GM12878 (cell line): ENCODE data around the gene ITPRIPL1. TPM values are rescaled to one million over a fixed set of nuclear protein-coding genes. Genes with fewer than 3 reads are reported as not detected.
A peak's percentile ranks its signal among the peaks of the same experiment; 100 is the strongest.

Experiments used
- ATAC-seq: fragments of 200-7000 bp; cut with Tn5 transposase; 3 replicates; pipeline ENCODE4 v1.9.1; 2020; ENCODE audit warnings: mild to moderate bottlenecking, moderate library complexity
- BruUV-seq: library from RNA; stranded (reverse); fragments of 400-500 nt; replicated peaks from 2 replicates; lab custom pipeline; 2021; lab: Mats Ljungman, UMichigan
- CTCF ChIA-PET: fragments of 300-600 bp; sonication (Branson Sonifier 250); formaldehyde crosslinking; extraction: SDS; loops from one replicate; lab custom pipeline; 2021; ENCODE audit warnings: inconsistent platforms; lab: Yijun Ruan, JAX
- POLR2A ChIA-PET: fragments of 350-600 bp; formaldehyde crosslinking; extraction: SDS; loops from one replicate; lab custom pipeline; 2021; ENCODE audit warnings: inconsistent platforms; lab: Charles Lee
- RAD21 ChIA-PET: fragments of 300-600 bp; sonication (Branson Sonifier 250); formaldehyde crosslinking; loops from one replicate; lab custom pipeline; 2023; ENCODE audit warnings: antibody characterized with exemption; ENCODE audit not compliant: unreplicated experiment; lab: Charles Lee
- SMC1A ChIA-PET: fragments of 300-600 bp; sonication (Branson Sonifier 250); formaldehyde crosslinking; loops from one replicate; lab custom pipeline; 2023; ENCODE audit not compliant: unreplicated experiment, uncharacterized antibody; lab: Charles Lee
- DNase-seq: peaks from one replicate; pipeline ENCODE4 v3.0.0-alpha.2; 2011; ENCODE audit warnings: low read depth, low spot score
- FAIRE-seq: peaks from 3 replicates; lab custom pipeline; 2011; peaks lifted over from hg19 to GRCh38; lab: Jason Lieb, UNC
- H2AFZ ChIP-seq: 2 replicates; pipeline ENCODE4 v1.6.0; 2011; ENCODE audit warnings: low read depth, low read length, control low read depth; ENCODE audit not compliant: control insufficient read depth
- H3K27ac ChIP-seq: 2 replicates; pipeline ENCODE4 v1.5.1; 2011; ENCODE audit warnings: control low read depth; ENCODE audit not compliant: control insufficient read depth, insufficient read depth
- H3K27me3 ChIP-seq, 2 experiments: replicated peaks in 1 of 2; 2 replicates each; pipeline versions ENCODE4 v1.6.0 to v1.6.1; 2011; ENCODE audit warnings: low read length in 1 of 2; ENCODE audit not compliant: control insufficient read depth in 2 of 2, insufficient read depth in 2 of 2
- H3K36me3 ChIP-seq, 2 experiments: 2 replicates each; pipeline ENCODE4 v1.5.1; 2011; ENCODE audit warnings: low read length in 1 of 2; ENCODE audit not compliant: control insufficient read depth in 2 of 2, insufficient read depth in 2 of 2
- H3K4me1 ChIP-seq: 2 replicates; pipeline ENCODE4 v1.6.1; 2011; ENCODE audit warnings: mild to moderate bottlenecking, low read length, moderate library complexity, mixed read lengths; ENCODE audit not compliant: control insufficient read depth, insufficient read depth
- H3K4me2 ChIP-seq: 2 replicates; pipeline ENCODE4 v1.6.0; 2011; ENCODE audit warnings: control low read depth; ENCODE audit not compliant: control insufficient read depth, insufficient read depth
- H3K4me3 ChIP-seq: fragments of 200-600 bp; sonication (generic); 2 replicates; pipeline ENCODE4 v1.5.1; 2016
- H3K79me2 ChIP-seq: 2 replicates; pipeline ENCODE4 v1.6.0; 2011; ENCODE audit warnings: low read length; ENCODE audit not compliant: control insufficient read depth, insufficient read depth
- H3K9ac ChIP-seq: 2 replicates; pipeline ENCODE4 v1.8.0; 2011; ENCODE audit warnings: low read length, control low read depth, mixed read lengths; ENCODE audit not compliant: control insufficient read depth, insufficient read depth
- H3K9me3 ChIP-seq: replicated peaks from 3 replicates; pipeline ENCODE4 v1.5.1; 2011; ENCODE audit warnings: mild to moderate bottlenecking, low read length; ENCODE audit not compliant: control insufficient read depth, insufficient read depth
- H4K20me1 ChIP-seq: 2 replicates; pipeline ENCODE4 v1.6.0; 2011; ENCODE audit not compliant: control insufficient read depth, insufficient read depth
- CTCF ChIP-seq, 3 experiments: IDR thresholded peaks in 2 of 3; conservative IDR thresholded peaks in 1 of 3; 2 replicates each; pipeline ENCODE4 v1.5.1; 2011; ENCODE audit warnings: low read depth in 3 of 3, low read length in 3 of 3, mild to moderate bottlenecking in 3 of 3, control low read depth in 2 of 3, moderate library complexity in 2 of 3, inconsistent platforms in 1 of 3, mixed read lengths in 1 of 3; ENCODE audit not compliant: control insufficient read depth in 2 of 3, insufficient read depth in 1 of 3; ENCODE audit errors: extremely low read depth in 1 of 3
- NFIC ChIP-seq: IDR thresholded peaks from 2 replicates; pipeline ENCODE4 v1.6.1; 2012; ENCODE audit warnings: low read depth, mild to moderate bottlenecking, inconsistent platforms, low read length, moderate library complexity
- NR2C2 ChIP-seq: IDR thresholded peaks from 2 replicates; pipeline ENCODE4 v1.6.1; 2011; ENCODE audit warnings: borderline replicate concordance, low read depth; ENCODE audit not compliant: control insufficient read depth, insufficient read length
- PAX8 ChIP-seq: fragments of 450-650 bp; IDR thresholded peaks from 2 replicates; pipeline ENCODE4 v1.6.1; 2017; ENCODE audit warnings: mild to moderate bottlenecking, moderate library complexity
- PML ChIP-seq: IDR thresholded peaks from 2 replicates; pipeline ENCODE4 v1.6.1; 2012; ENCODE audit warnings: low read length, inconsistent platforms
- REST ChIP-seq: IDR thresholded peaks from 2 replicates; pipeline ENCODE4 v1.6.1; 2012; ENCODE audit warnings: mild to moderate bottlenecking, low read depth, low read length
- TAF1 ChIP-seq: IDR thresholded peaks from 2 replicates; pipeline ENCODE4 v1.6.1; 2011; ENCODE audit warnings: mild to moderate bottlenecking, low read depth, low read length, borderline replicate concordance
- TCF12 ChIP-seq: IDR thresholded peaks from 2 replicates; pipeline ENCODE4 v1.6.1; 2011; ENCODE audit warnings: low read depth, mild to moderate bottlenecking, low read length
- USF1 ChIP-seq: IDR thresholded peaks from 2 replicates; pipeline ENCODE4 v1.6.1; 2011; ENCODE audit warnings: borderline replicate concordance, low read depth, mild to moderate bottlenecking, moderate library complexity, mixed read lengths, low read length; ENCODE audit not compliant: insufficient read depth; ENCODE audit errors: extremely low read length
- ZNF687 ChIP-seq: fragments of 450-650 bp; IDR thresholded peaks from 2 replicates; pipeline ENCODE4 v1.6.1; 2017; ENCODE audit warnings: mild to moderate bottlenecking, moderate library complexity
- WGBS: methylation state at CpG from one replicate; pipeline ENCODE4 v1.1.6; 2016; ENCODE audit warnings: low lambda C conversion rate; ENCODE audit not compliant: insufficient replicate concordance, insufficient coverage; ENCODE audit errors: missing lambda C conversion rate; 5-methylcytosine and 5-hydroxymethylcytosine counted together
- in situ Hi-C: fragments of 300-500 bp; cut with MboI; formaldehyde crosslinking; loops from 9 replicates; pipeline ENCODE4 v1.14.3; 2018; ENCODE audit warnings: mixed read lengths
- intact Hi-C: fragments of 100-400 bp; cut with micrococcal nuclease; formaldehyde crosslinking; loops from one replicate; pipeline ENCODE4 v1.14.2; 2022; ENCODE audit not compliant: unreplicated experiment
- polyA plus RNA-seq, 11 experiments: library from polyadenylated mRNA; depleted of rRNA in 4 of 11; unstranded in 6 of 11; stranded (reverse) in 5 of 11; fragments of >200 nt; fragmentation: Nextera tagmentation in 4 of 11; fragmentation: Illumina TruSeq in 1 of 11; extraction: Ambion mirVana in 4 of 11; extraction: Trizol in 1 of 11; gene quantifications; 1 replicate in 1 of 11; 2 replicates in 10 of 11; pipeline versions ENCODE4 v1.2.1 to v1.2.3, GENCODE V29; 2011 to 2016; ENCODE audit warnings: inconsistent platforms in 2 of 11, missing spikeins in 2 of 11, low read depth in 1 of 11
- total RNA-seq, 4 experiments: library from RNA; depleted of rRNA in 3 of 4; stranded (reverse); fragments of >200 nt in 3 of 4; fragmentation: Illumina TruSeq in 1 of 4; extraction: Trizol in 1 of 4; gene quantifications; 2 replicates each; pipeline versions ENCODE4 v1.2.1 to v1.2.3, GENCODE V29; 2013 to 2021

The ITPRIPL1 gene
- total and polyA plus RNA-seq, 10 of the 15 experiments (the other 5 are each of a cell fraction or from before 2014, with no cell fraction given) = 4.9 to 28.7 (median 14.3) TPM

GRCh38 chr2:96336104-96336775 is 11.1 kb downstream of the ITPRIPL1 start:
- Histone ChIP-seq H3K36me3 (peaks cover 0 to 3% of the 10 kb centered on the region in 2 experiments; a peak in 1 of 4 replicates), H2AFZ (peak overlapping the region; percentile 52), H3K9me3 (no peaks in the 10 kb centered on the region; the same call in 2 of the 3 replicates), H3K4me2 (peak overlapping the region; percentile 78), H3K4me3 (peak overlapping the region; percentile 81), H3K27ac (peak overlapping the region; percentile 96), H3K9ac (peak overlapping the region; percentile 62), H4K20me1 (no peaks in the 10 kb centered on the region), H3K4me1 (peaks cover 31% of the 10 kb centered on the region), H3K79me2 (peaks cover 61% of the 10 kb centered on the region), H3K27me3 (no peaks in the 10 kb centered on the region)
- BruUV-seq = TSS peak; percentile 77
- WGBS = 0% methylated on average over 15 of the region's 15 CpGs
- in situ Hi-C loops (no loop called here), intact Hi-C loops (loop anchor here (2.0 to 5.0 kb wide), 5 partner anchors 31 to 201 kb away; partner anchors contain the start of genes ARID5A, DUSP2, SNRNP200 and STARD7)
- ChIA-PET RAD21 (interaction anchor here (1.0 to 4.7 kb wide), 10 partner anchors 8 to 173 kb away, joined by 3 to 44 read pairs (median 4); partner anchors contain the start of genes ITPRIPL1 and STARD7), POLR2A (interaction anchor here (0.6 to 4.2 kb wide), 19 partner anchors 8 to 340 kb away, joined by 3 to 151 read pairs (median 5); partner anchors contain the start of genes ITPRIPL1, SNRNP200 and STARD7), CTCF (interaction anchor here (0.8 to 1.6 kb wide), 6 partner anchors 9 to 173 kb away, joined by 3 to 6 read pairs (median 3); no protein-coding TSS in a partner anchor), SMC1A (interaction anchor here (1.0 to 16.6 kb wide), 9 partner anchors 8 to 134 kb away, joined by 3 to 231 read pairs (median 5); partner anchors contain the start of genes ITPRIPL1 and SNRNP200)
- peak; percentile 3 for ATAC-seq
- no peak for FAIRE-seq
- no peak for DNase-seq
- TF ChIP-seq TCF12 (0 out of 2 replicates have a peak, but pooled peaks have one; percentile 46), TAF1 (peak; percentile 86), REST (no peak), NFIC (peak; percentile 2; the same call in 1 of the 2 replicates), USF1 (no peak), ZNF687 (no peak), PAX8 (no peak), PML (peak; percentile 59; the same call in 1 of the 2 replicates), NR2C2 (no peak), CTCF (IDR thresholded peaks at IDR 0.05 in 2 of 3, conservative IDR thresholded peaks at IDR 0.05 in 1 of 3; ENCODE audit: control insufficient read depth in 2 of 3, extremely low read depth in 1 of 3, insufficient read depth in 1 of 3, low read depth in 3 of 3, low read length in 3 of 3) (no peak)
